Stimulated activated naive CD8-positive, alpha-beta T cell treated with anti-CD3 and anti-CD28 coated beads, Interleukin-15, Interleukin-2, amounts not matched to agents 100 ng/mL and 50 ng/mL, for 24 hours (primary cell): ENCODE data around the gene COL24A1.

Experiments
- H3K27ac Mint-ChIP-seq: one replicate; pipeline ENCODE4 v1.8.0; 2021; ENCODE audit warnings: mild to moderate bottlenecking, mixed read lengths
- H3K27me3 Mint-ChIP-seq: one replicate; pipeline ENCODE4 v1.8.0; 2021; ENCODE audit warnings: mixed read lengths
- H3K36me3 Mint-ChIP-seq: one replicate; pipeline ENCODE4 v1.8.0; 2021; ENCODE audit warnings: low read depth, mixed read lengths
- H3K4me1 Mint-ChIP-seq: one replicate; pipeline ENCODE4 v1.8.0; 2021; ENCODE audit warnings: low read depth, mixed read lengths
- H3K4me3 Mint-ChIP-seq: one replicate; pipeline ENCODE4 v1.8.0; 2021; ENCODE audit warnings: mild to moderate bottlenecking, mixed read lengths
- H3K9me3 Mint-ChIP-seq: one replicate; pipeline ENCODE4 v1.8.0; 2021; ENCODE audit warnings: mixed read lengths

The COL24A1 gene

DNA sequence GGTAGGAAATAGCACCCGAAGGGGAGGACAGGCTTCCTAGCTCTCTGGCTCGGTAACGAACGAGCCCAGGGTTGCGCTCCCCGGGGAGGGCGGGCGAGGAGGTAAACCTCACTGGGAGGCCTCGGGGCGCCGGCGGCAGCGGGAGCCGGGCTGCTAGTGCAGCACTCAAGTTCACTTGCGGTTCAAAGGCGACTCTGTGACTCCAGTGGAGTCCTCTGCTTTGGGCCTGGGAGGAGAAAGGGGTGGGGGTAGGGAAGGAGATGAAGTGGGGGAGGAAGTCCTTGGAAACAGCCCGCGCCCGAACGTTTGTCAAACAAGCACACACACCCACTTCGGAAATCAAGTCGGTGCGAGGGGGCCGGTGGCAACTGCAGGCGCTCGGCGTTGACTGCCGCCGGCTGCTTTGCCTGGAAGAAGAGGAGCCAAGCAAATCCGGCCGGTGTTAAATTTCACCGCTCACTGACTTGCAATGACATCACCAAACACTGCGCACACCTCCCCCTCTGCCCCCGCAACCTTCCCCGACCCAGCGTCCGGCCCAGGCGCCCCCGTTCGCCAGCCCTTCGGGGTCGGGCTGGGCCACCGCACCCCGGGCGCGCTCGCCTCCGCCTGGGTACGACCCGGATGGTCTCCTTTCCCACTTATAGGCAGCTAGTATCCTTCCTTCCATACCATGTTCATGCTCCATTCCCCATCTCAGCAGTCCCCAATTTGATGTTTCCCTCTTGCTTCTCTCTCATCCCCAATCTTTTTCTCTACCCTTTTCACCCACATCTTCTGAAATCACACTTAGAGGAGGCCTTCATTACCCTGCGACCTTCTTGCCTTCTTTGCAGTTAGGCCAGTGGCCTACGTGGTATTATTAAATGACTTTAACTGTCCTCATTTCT is at the start of gene COL24A1:
TSS of gene COL24A1 (minus strand) at position 207 of the 890 bp plus-strand sequence. CDS start 376 bp downstream, outside the sequence.
- Mint-ChIP-seq H3K27me3 (peaks cover 48% of the 10 kb centered on the region), H3K4me3 (peak within 1 kb of the TSS; percentile 30), H3K9me3 (no peaks in the 10 kb centered on the region), H3K27ac (no peak within 1 kb of the TSS), H3K4me1 (peaks cover 11% of the 10 kb centered on the region), H3K36me3 (no peaks in the 10 kb centered on the region)

DNA sequence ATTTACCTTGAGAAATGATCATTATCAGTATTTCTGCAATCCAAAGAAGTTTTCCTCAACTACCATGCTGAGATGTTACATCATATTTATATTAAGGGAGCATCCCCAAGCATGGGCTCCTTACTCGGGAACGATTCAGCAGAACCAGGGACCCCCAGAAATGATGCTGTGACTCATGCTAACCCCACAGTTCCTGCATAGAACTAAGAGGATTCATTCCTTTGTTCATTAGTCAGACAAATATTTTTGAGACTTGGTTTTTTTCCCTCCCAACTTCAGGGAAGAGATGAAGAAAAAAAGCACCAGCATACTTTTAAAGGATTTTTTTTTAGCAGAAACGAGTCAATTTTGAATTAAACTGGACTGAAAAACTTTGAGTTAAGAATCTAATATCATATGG is 49.2 kb upstream of the COL24A1 start:
- no peak overlapping the region for H3K27ac Mint-ChIP-seq
- no peak overlapping the region for H3K4me3 Mint-ChIP-seq
- H3K27me3 Mint-ChIP-seq: no peaks in the 10 kb centered on the region
- no peaks in the 10 kb centered on the region for H3K4me1 Mint-ChIP-seq
- no peaks in the 10 kb centered on the region for H3K36me3 Mint-ChIP-seq
- H3K9me3 Mint-ChIP-seq: no peaks in the 10 kb centered on the region

DNA sequence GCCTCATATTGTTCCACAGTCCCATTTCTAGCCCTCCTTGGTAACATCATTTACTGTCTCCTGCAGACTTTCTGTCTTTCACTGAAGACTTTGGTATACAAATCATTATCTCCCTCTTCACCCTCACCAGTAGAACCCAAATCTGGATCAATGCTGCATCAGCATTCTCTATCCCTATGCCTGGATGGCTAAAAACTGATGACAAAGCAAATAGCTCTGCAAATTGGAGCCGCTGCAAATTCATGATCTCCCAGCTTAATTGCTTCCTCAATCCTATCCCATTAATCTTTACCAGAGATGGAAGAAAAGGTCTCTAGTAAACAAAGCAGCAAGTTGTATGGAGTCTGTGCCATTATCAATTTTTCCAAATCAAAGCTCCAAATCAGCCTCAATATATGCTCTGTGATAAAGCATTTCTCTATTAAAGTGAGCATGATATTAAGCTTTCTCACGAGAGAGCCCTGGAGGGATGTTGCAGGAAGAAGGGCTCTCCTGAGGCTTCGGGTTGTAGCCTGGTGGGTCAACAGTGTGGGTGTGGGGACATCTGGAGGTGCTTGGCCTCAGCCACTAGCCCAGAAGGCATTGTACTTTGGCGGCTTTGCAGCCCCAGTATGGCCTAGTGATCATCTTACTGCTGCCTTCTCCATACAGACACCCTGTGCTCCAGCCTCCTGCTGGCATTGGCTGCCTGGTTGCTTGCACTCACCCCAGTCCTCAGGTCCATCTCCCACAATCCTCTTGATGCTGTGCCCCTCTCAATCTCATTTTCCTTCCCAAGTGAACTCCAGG is 46.2 kb upstream of the COL24A1 start:
- Mint-ChIP-seq H3K9me3 (no peaks in the 10 kb centered on the region), H3K27ac (no peak overlapping the region), H3K4me1 (no peaks in the 10 kb centered on the region), H3K4me3 (no peak overlapping the region), H3K27me3 (no peaks in the 10 kb centered on the region), H3K36me3 (no peaks in the 10 kb centered on the region)

DNA sequence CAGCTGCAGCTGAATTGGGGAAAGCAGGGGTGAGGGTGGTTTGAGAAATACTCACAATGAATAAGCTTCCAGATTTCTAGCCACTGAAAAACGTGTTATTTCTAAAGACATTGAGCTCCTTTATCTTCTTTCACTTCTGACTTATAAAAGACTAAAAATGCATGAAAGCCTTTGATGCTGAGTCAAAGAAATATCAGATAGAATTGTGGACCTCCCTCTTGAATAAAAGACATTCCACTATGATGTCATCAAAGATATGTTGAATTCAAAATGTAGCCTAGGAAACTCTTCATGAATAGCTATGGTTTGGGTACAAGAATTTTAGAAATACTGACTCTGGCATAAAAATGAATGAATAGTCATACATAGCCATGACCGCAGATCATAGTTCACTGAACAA is 44.7 kb upstream of the COL24A1 start:
- Mint-ChIP-seq H3K4me3 (no peak overlapping the region), H3K36me3 (no peaks in the 10 kb centered on the region), H3K27ac (no peak overlapping the region), H3K9me3 (no peaks in the 10 kb centered on the region), H3K4me1 (no peaks in the 10 kb centered on the region), H3K27me3 (no peaks in the 10 kb centered on the region)

DNA sequence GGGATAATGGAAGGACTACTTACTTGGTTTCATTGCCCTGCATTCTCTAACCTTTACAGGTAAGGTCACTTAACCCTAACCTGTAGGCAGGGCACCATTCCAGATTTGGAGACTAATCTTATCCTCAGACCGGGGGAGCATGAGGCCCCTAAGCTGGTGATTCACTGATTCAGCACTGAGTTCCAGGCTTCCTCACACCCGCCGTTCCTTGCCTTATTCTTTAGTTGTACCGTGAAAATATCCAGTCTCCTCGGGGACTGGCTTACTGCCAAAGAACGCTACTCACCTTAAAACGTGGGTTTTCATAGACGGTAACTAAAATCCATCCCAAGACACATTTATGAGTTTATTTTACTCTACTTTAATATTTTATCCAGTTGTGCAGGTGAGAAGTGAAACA is 44.3 kb upstream of the COL24A1 start:
- H3K36me3 Mint-ChIP-seq: no peaks in the 10 kb centered on the region
- no peaks in the 10 kb centered on the region for H3K4me1 Mint-ChIP-seq
- no peak overlapping the region for H3K4me3 Mint-ChIP-seq
- H3K27me3 Mint-ChIP-seq: no peaks in the 10 kb centered on the region
- H3K27ac Mint-ChIP-seq: no peak overlapping the region
- no peaks in the 10 kb centered on the region for H3K9me3 Mint-ChIP-seq

DNA sequence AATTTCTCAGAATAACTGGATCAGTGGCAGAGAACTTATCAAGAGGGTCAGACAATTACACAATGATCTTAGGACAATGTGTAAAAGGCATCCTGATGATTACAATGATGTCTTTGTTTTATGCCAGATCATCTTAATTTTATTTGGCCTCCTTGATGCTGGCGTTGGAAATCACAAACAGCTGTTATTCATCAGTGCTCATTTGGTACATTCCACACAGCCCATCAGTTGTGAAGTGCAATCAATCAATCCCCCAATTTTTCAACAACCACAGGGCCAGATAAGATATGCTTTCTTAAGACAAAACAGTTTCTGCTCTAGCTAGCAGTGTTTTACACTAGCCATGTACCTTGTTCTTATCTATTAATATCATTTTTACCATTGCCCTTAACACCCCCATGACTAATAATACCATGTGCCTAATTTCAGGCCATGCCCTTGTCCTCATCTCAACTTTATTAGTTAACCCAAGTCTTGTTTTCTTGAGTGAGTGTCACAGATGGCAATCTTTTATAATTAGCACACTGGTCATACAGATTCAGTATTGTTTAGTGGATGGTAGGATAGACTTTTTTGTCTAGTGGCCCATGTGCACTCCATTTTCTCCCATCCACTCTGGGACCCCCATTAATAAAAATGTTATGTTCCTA is 40.8 kb upstream of the COL24A1 start:
- Mint-ChIP-seq H3K27ac (no peak overlapping the region), H3K4me3 (no peak overlapping the region), H3K9me3 (no peaks in the 10 kb centered on the region), H3K4me1 (no peaks in the 10 kb centered on the region), H3K27me3 (no peaks in the 10 kb centered on the region), H3K36me3 (no peaks in the 10 kb centered on the region)

DNA sequence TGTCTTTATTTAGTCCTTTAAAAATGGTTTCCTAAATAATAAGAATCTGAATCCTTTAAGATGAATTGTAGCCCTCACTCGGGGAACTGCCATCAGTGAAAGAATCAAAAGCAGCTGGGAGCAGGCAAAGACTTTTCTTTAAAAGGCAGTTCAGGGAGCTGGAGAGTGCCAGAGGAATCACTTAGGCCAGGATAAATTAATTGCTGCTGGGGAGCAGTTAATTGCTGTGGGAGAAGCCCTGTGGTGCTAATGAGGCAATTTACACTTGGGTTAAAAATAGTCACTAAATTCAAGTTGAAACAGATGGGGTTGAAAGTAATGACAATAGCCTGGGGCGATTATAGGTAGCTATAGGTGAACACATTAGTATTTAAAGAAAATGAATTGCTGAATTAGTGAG is 38.7 kb upstream of the COL24A1 start:
- H3K4me1 Mint-ChIP-seq: no peaks in the 10 kb centered on the region
- peaks cover 3% of the 10 kb centered on the region for H3K9me3 Mint-ChIP-seq
- no peaks in the 10 kb centered on the region for H3K36me3 Mint-ChIP-seq
- H3K4me3 Mint-ChIP-seq: no peak overlapping the region
- no peaks in the 10 kb centered on the region for H3K27me3 Mint-ChIP-seq
- H3K27ac Mint-ChIP-seq: no peak overlapping the region

DNA sequence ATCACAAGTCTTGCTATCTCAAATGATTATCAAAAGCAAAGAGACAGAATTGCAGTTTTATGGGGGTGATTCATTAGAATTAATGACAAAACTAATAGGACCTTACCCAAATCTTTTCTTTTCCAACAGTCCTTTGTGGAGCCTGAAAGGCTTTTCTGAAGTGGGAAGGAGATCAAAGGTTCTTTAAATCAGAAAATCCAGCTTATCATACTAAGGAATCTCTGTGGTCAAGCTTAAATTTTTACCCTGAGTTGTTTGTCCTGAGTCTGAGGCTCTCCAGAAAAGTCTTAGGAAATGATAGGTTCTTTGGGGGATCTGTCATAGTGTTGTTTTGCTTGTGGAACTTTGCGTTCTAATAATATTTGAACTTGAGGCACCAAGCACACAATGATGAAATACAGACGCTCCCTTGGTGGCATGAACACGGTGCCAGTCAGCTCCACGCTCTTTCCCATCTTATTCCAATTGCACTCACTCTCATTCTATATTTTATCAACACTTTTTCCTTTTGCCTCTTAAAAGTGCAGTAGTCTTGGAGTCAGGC is 38.0 kb upstream of the COL24A1 start:
- H3K27me3 Mint-ChIP-seq: no peaks in the 10 kb centered on the region

DNA sequence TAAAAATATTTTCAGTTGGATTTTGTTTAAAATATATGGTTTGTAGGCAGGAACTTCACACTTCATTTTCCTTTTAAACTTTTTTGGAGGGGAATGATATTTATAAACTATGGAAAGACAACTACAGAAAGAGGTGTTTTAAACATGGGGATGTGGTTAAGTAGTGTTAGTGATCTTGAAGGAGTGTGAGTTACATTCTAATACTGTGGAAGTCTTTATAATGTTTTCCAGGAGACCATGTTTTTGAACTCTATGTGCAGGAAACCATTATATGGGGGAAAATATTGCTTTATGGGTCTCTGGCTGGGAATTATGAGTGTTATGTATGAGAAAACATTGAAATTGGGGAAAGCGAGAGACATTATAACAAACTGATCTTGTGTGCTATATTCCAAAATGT is 35.8 kb upstream of the COL24A1 start:
- no peak overlapping the region for H3K4me3 Mint-ChIP-seq
- no peaks in the 10 kb centered on the region for H3K36me3 Mint-ChIP-seq
- no peak overlapping the region for H3K27ac Mint-ChIP-seq
- no peaks in the 10 kb centered on the region for H3K27me3 Mint-ChIP-seq
- peaks cover 3% of the 10 kb centered on the region for H3K9me3 Mint-ChIP-seq
- H3K4me1 Mint-ChIP-seq: no peaks in the 10 kb centered on the region

More for the DNA sequence above, 38.0 kb upstream of the COL24A1 start:
- no peak overlapping the region for H3K27ac Mint-ChIP-seq
- peaks cover 3% of the 10 kb centered on the region for H3K9me3 Mint-ChIP-seq
- no peaks in the 10 kb centered on the region for H3K4me1 Mint-ChIP-seq
- no peaks in the 10 kb centered on the region for H3K36me3 Mint-ChIP-seq
- no peak overlapping the region for H3K4me3 Mint-ChIP-seq

DNA sequence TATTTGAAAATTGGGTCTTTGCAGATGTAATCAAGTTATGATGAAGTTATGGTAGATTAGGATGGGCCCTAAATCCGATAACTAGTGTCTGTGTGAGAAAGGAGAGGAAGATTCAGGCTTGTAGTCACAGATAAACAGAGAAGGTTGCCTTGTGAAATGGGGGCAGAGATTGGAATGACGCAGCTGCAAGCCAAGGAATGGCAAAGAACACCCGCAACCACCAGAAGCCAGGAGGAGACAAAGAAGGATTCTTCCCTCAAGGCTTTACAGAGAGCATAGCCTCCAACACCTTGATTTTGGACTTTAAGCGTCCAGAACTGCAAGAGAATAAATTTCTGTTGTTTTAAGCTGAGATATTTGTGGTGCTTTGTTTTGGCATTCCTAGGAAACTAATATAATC is 35.4 kb upstream of the COL24A1 start:
- no peak overlapping the region for H3K4me3 Mint-ChIP-seq
- no peaks in the 10 kb centered on the region for H3K27me3 Mint-ChIP-seq
- H3K9me3 Mint-ChIP-seq: peaks cover 3% of the 10 kb centered on the region
- no peaks in the 10 kb centered on the region for H3K4me1 Mint-ChIP-seq
- no peak overlapping the region for H3K27ac Mint-ChIP-seq
- no peaks in the 10 kb centered on the region for H3K36me3 Mint-ChIP-seq

DNA sequence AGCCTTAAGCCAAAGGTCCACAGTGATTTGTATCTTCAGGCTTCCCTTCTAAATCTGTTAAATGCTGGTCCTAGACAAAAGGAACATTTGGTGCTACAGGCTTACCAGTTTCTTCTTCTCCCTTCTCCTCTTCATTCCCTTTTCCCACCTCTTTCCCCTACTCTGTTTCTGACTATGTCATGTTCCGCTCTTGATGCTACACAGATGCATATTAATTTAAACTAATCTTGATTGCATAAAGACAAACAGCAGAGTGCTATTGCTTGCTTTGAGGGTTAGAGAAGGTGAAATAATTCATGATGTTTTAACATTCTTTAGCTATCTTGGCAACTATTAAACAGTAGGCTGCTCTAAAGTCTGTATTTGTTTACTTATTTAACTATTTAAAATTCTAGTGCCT is 34.3 kb upstream of the COL24A1 start:
- Mint-ChIP-seq H3K27ac (no peak overlapping the region), H3K36me3 (no peaks in the 10 kb centered on the region), H3K27me3 (no peaks in the 10 kb centered on the region), H3K4me1 (no peaks in the 10 kb centered on the region), H3K9me3 (peaks cover 3% of the 10 kb centered on the region), H3K4me3 (no peak overlapping the region)

DNA sequence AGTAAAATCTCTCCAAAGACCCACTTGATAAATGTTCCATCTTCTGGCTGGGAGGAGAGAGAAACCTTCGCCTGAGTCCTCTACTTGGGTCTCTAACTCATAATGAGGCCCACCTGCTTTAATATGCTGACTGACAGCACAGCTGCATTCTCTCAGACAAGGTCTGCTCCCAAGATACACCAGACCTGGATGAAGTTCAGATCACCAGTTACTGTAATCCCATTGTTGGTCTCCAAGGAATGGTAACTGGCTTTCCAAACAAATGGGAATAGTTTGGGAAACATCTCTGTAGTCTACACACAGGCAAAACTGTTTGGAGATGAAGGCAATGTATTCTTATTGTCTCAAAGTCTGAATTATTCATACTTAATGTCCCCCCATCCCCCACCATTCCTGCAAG is 27.9 kb upstream of the COL24A1 start:
- Mint-ChIP-seq H3K4me1 (no peaks in the 10 kb centered on the region), H3K27ac (no peak overlapping the region), H3K27me3 (no peaks in the 10 kb centered on the region), H3K9me3 (peaks cover 6% of the 10 kb centered on the region), H3K4me3 (no peak overlapping the region), H3K36me3 (no peaks in the 10 kb centered on the region)

DNA sequence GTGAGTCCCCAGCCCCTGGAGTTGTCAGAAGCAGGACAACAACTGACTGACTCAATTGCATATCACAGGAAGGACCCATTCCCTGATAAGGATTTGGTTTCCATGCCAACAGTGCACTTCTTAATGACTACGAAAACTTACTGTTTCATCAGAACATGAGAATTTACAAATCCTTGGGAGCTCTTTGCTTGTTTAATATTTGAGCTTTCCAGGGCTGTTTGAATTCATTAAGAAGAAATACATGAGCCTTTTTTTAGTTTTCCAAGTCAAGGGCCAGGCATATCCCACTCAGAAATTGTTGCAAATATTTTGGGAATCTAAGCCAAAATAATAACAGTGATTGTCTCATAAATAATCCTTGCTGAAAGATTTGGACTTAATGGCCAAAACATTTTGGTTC is 27.2 kb upstream of the COL24A1 start:
- no peak overlapping the region for H3K4me3 Mint-ChIP-seq
- H3K4me1 Mint-ChIP-seq: no peaks in the 10 kb centered on the region
- H3K36me3 Mint-ChIP-seq: no peaks in the 10 kb centered on the region
- H3K27me3 Mint-ChIP-seq: no peaks in the 10 kb centered on the region
- H3K9me3 Mint-ChIP-seq: peaks cover 6% of the 10 kb centered on the region
- H3K27ac Mint-ChIP-seq: no peak overlapping the region

DNA sequence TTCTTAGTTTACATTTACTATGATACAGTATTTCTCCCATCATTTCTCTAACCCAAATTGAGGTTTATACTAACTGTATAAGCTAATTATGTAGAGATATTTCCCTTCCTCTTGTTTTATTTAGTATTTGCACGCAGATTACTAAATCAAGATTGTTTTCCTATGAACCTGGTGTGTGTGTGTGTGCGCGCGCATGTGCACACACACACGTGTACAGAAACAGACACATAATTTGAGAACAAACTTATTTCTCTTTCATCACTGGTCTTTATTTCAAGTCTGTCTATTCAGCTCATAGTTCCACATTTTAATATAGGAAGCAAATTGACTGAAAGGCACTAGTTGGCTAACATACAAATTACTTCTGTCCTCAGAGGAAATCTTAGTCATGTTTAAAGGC is 19.7 kb upstream of the COL24A1 start:
- Mint-ChIP-seq H3K27me3 (peaks cover 3% of the 10 kb centered on the region), H3K27ac (no peak overlapping the region), H3K4me3 (no peak overlapping the region), H3K9me3 (peaks cover 6% of the 10 kb centered on the region), H3K36me3 (no peaks in the 10 kb centered on the region), H3K4me1 (no peaks in the 10 kb centered on the region)

DNA sequence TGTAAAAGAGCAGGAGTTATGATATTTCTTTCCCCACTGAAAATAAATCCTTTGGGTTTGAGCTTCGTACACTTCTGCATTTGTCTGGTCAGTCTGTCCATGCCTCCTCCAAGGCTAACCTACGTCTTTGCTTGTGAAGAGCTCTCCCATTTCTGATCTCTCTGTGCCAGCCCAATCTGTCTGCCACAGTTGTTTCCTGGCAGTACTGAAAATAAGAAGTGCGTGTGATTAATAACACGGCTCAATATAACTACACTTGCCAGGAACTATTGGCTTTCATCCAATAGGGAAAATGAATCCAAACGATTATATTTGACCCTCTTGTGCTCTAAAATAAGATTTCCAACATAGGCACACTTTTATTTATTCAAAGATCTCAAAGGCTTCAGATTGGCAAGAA is 19.2 kb upstream of the COL24A1 start:
- Mint-ChIP-seq H3K27me3 (peaks cover 3% of the 10 kb centered on the region), H3K27ac (no peak overlapping the region), H3K36me3 (no peaks in the 10 kb centered on the region), H3K4me3 (no peak overlapping the region), H3K9me3 (peaks cover 6% of the 10 kb centered on the region), H3K4me1 (no peaks in the 10 kb centered on the region)
